Dedifferentiated amniotic fluid mesenchymal stem cell (primary cell): ENCODE data around the gene ZNF446.
"Not testable (repeated sequence)": the region's sequence is repeated elsewhere in the genome, so short reads cannot be mapped to it uniquely, and the experiment has no call there.

Experiments
- DNase-seq: peaks from one replicate; pipeline ENCODE4 v3.0.0-alpha.2; 2016; ENCODE audit errors: extremely low spot score

Gene ZNF446

GRCh38 chr19:58470837-58471543 is 5.2 kb upstream of the ZNF446 start:
- not testable (repeated sequence) for DNase-seq

- DNase-seq, result no peak
These were observed 4.4 kb upstream of the ZNF446 start for GRCh38 chr19:58471736-58472135.

GRCh38 chr19:58473775-58474174 is 2.4 kb upstream of the ZNF446 start:
- DNase-seq, result no peak

GRCh38 chr19:58474291-58474996 is 1.7 kb upstream of the ZNF446 start:
- no peak for DNase-seq

GRCh38 chr19:58474997-58475713 is 997 bp upstream of the ZNF446 start:
- DNase-seq, result no peak

GRCh38 chr19:58476498-58477015 is 405 bp downstream of the ZNF446 start:
- DNase-seq, result no peak

GRCh38 chr19:58477130-58477529 is 978 bp downstream of the ZNF446 start:
- DNase-seq, result no peak

GRCh38 chr19:58477871-58478270 is 1.7 kb downstream of the ZNF446 start:
- DNase-seq, result no peak

- DNase-seq, result no peak
These were observed 3.2 kb downstream of the ZNF446 start for GRCh38 chr19:58479303-58479702.

GRCh38 chr19:58479736-58480480 is 3.8 kb downstream of the ZNF446 start:
- DNase-seq, result no peak

- no peak for DNase-seq
These were observed 4.3 kb downstream of the ZNF446 start for GRCh38 chr19:58480481-58480830.

- no peak for DNase-seq
These were observed 4.7 kb downstream of the ZNF446 start for GRCh38 chr19:58480831-58481230.

GRCh38 chr19:58482372-58482771 is 6.2 kb downstream of the ZNF446 start:
- no peak for DNase-seq

- no peak for DNase-seq
These were observed 7.6 kb downstream of the ZNF446 start for GRCh38 chr19:58483776-58484175.

- not testable (repeated sequence) for DNase-seq
These were observed 8.2 kb downstream of the ZNF446 start for GRCh38 chr19:58484349-58484748.

GRCh38 chr19:58491393-58491792 is 15.2 kb downstream of the ZNF446 start:
- no peak for DNase-seq

GRCh38 chr19:58492265-58492664 is 16.1 kb downstream of the ZNF446 start:
- DNase-seq, result no peak

GRCh38 chr19:58497634-58498170 is 21.6 kb downstream of the ZNF446 start:
- DNase-seq, result no peak

- no peak for DNase-seq
These were observed 22.3 kb downstream of the ZNF446 start for GRCh38 chr19:58498316-58499020.

- peak; percentile 99 for DNase-seq
These were observed 23.1 kb downstream of the ZNF446 start for GRCh38 chr19:58499021-58499927.
